Prostate gland (tissue), 2 donors: ENCODE measurements around the gene RUSC1.

ENCODE experiments used
- CTCF ChIP-seq, 4 experiments: fragments of 200-600 bp in 2 of 4; fragments of 450-650 bp in 2 of 4; sonication (generic) in 2 of 4; IDR thresholded peaks; 1 replicate in 3 of 4; 2 replicates in 1 of 4; pipeline ENCODE4 v1.5.1; 2016 to 2019; ENCODE audit warnings: antibody characterized with exemption in 4 of 4, mild to moderate bottlenecking in 2 of 4, moderate library complexity in 2 of 4
- POLR2A ChIP-seq: fragments of 450-650 bp; IDR thresholded peaks from one replicate; pipeline ENCODE4 v1.6.1; 2016; ENCODE audit warnings: antibody characterized with exemption, mild to moderate bottlenecking
- POLR2AphosphoS5 ChIP-seq: sonication (generic); formaldehyde crosslinking; IDR thresholded peaks from one replicate; pipeline ENCODE4 v1.6.1; 2017; ENCODE audit warnings: antibody characterized with exemption

DNA sequence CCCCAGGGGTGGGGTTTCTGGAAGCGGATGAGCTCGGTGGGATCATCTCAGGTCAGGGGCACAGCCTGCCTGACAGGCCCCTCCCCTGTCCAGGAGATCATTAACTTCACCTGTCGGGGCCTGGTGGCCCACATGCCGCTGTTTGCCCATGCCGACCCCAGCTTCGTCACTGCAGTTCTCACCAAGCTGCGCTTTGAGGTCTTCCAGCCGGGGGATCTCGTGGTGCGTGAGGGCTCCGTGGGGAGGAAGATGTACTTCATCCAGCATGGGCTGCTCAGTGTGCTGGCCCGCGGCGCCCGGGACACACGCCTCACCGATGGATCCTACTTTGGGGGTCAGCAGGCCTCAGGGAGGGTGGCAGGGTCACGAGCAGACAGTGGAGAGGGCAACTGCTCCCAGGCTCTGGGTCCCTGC is 35.1 kb upstream of the RUSC1 start:
- TF ChIP-seq CTCF (IDR thresholded peaks at IDR 0.05) (no peak), POLR2AphosphoS5 (no peak), POLR2A (no peak)
